ENCODE data around the gene CD47.

- no peak for TF ChIP-seq CTCF (IDR thresholded peaks at IDR 0.05)
- no peak for TF ChIP-seq POLR2A (IDR thresholded peaks at IDR 0.05)
- TF ChIP-seq EP300 (IDR thresholded peaks at IDR 0.05), result no peak
- no peak for TF ChIP-seq POLR2AphosphoS5 (IDR thresholded peaks at IDR 0.05)
These were observed 25.7 kb downstream of the CD47 start for GRCh38 chr3:108065096-108065495.

Measured in sigmoid colon (tissue), 4 donors.